ENCODE results near the gene C1QTNF6.

DNA sequence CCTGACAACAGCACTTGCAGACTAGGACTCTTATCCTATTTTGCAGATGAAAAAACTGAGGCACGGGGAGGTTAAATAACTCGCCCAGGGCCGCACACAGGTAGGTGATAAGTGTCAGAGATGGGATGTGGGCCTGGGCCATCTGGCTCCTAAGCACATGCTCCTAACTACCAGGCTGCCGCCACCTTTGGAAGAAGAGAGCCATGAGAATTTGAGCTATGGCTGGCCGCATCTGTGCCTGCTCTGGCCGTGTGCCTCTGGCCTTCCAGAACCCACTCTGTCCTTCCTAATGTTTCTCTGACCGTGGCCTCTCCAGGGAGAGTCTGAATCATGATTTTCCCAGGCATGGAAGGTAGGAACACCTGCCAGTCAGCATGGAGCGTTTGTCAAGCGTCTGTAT, 23.0 kb downstream of the C1QTNF6 start:
- TF ChIP-seq CTCF (conservative IDR thresholded peaks at IDR 0.05; ENCODE audit: low read length) (no peak), EZH2phosphoT487 (IDR thresholded peaks at IDR 0.05; ENCODE audit: borderline replicate concordance, low read depth, low read length) (no peak)
